ENCODE measurements around the gene APOC4.
"Not testable (repeated sequence)": the region's sequence is repeated elsewhere in the genome, so short reads cannot be mapped to it uniquely, and the experiment has no call there.

The APOC4 gene

DNA sequence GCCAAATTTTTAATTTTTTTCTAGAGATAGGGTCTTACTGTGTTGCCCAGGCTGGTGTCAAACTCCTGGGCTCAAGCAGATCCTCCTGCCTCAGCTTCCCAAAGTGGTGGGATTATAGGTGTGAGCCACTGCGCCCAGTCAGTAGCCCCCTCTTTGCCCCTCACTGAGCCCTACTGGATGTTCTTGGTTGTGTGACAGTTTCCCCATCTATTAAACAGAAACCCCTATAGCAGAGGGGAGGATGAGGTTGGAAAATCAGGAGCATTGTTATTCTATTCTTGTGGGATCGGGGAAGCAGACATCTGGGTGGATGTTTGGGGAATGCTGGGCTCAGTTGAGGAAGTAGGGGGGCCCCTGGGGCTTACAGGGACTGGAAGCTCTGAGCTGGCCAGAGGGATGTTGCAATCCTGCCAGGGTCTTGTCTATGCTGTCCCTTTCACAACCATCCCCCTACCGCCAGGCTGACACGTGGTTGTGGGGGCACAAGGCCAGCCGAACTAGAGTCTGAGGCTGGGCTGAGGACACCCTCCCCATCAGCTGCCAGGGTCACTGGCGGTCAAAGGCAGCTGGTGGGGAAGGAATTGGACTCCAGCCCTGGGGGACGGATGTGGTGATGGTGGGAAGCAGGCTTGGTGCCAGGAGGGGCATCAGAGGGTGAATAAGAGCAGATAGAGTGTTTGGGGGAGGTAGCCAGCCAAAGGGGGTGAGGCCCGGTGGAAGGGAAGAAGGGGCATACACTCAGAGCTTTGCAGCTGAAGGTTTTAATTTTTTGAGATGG, 16.7 kb upstream of the APOC4 start:
- Histone ChIP-seq H3K4me2 (ENCODE audit: low read length) (no peak overlapping the region), H3K9me3 (ENCODE audit: control insufficient read depth, insufficient read depth, low read length) (no peaks in the 10 kb centered on the region), H3K4me1 (ENCODE audit: control insufficient read depth, low read length) (no peaks in the 10 kb centered on the region), H3K4me3 (ENCODE audit: low read length) (no peak overlapping the region), H3K79me2 (ENCODE audit: control insufficient read depth, low read length) (no peaks in the 10 kb centered on the region), H4K20me1 (ENCODE audit: control insufficient read depth, insufficient read depth, low read depth, low read length) (no peaks in the 10 kb centered on the region), H3K9me2 (replicated peaks; ENCODE audit: control insufficient read depth, low read length) (no peaks in the 10 kb centered on the region), H3K27ac (ENCODE audit: low read depth, low read length) (no peak overlapping the region), H3K27me3 (ENCODE audit: control insufficient read depth, low read length) (peaks cover 26% of the 10 kb centered on the region), H3F3A (ENCODE audit: control insufficient read depth, insufficient read depth) (no peaks in the 10 kb centered on the region), H3K36me3 (ENCODE audit: control insufficient read depth, low read length) (no peaks in the 10 kb centered on the region)
- TF ChIP-seq EZH2phosphoT487 (IDR thresholded peaks at IDR 0.05; ENCODE audit: borderline replicate concordance, low read length): no peak
- TF ChIP-seq, protein P1, sequence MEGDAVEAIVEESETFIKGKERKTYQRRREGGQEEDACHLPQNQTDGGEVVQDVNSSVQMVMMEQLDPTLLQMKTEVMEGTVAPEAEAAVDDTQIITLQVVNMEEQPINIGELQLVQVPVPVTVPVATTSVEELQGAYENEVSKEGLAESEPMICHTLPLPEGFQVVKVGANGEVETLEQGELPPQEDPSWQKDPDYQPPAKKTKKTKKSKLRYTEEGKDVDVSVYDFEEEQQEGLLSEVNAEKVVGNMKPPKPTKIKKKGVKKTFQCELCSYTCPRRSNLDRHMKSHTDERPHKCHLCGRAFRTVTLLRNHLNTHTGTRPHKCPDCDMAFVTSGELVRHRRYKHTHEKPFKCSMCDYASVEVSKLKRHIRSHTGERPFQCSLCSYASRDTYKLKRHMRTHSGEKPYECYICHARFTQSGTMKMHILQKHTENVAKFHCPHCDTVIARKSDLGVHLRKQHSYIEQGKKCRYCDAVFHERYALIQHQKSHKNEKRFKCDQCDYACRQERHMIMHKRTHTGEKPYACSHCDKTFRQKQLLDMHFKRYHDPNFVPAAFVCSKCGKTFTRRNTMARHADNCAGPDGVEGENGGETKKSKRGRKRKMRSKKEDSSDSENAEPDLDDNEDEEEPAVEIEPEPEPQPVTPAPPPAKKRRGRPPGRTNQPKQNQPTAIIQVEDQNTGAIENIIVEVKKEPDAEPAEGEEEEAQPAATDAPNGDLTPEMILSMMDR (IDR thresholded peaks at IDR 0.05; ENCODE audit: low read depth, low read length, poor library complexity, severe bottlenecking): no peak

DNA sequence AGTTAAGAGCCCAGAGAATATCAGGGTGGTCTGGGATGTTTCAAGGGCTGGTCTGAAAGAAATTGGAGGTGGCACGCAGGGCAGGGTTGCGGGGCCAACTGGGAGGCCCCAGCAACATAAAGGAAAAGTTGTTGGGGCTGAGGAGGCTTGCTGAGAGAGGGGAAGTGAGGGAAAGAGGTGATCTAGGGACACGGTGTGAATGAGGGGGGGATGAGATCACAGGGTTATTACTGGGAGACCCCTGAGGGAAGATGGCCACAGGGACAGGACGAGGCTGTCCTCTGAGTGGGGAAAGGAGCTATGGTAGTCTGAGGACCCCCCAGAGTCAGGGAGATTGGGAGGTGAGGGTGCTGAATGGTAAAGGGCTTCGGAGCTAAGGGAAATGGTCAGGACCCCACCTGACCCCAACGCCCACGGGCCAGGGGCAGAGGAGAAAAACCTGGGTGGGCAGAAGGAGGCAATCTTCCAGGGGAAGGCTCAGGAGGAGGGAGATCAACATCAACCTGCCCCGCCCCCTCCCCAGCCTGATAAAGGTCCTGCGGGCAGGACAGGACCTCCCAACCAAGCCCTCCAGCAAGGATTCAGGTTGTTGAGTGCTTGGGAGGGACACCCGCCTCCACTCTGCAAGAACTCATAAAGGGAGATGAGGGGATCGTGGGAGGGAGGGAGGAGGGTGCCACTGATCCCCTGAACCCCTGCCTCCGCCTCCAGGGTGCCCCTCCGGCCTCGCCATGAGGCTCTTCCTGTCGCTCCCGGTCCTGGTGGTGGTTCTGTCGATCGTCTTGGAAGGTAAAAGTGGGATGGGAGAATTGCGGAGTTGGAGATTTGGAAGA, 15.6 kb upstream of the APOC4 start:
- H3K4me1 ChIP-seq (ENCODE audit: control insufficient read depth, low read length); H3K36me3 ChIP-seq (ENCODE audit: control insufficient read depth, low read length); H3K27ac ChIP-seq (ENCODE audit: low read depth, low read length); H3K79me2 ChIP-seq (ENCODE audit: control insufficient read depth, low read length); H3K4me2 ChIP-seq (ENCODE audit: low read length); H3K4me3 ChIP-seq (ENCODE audit: low read length); H4K20me1 ChIP-seq (ENCODE audit: control insufficient read depth, insufficient read depth, low read depth, low read length); H3K9me2 ChIP-seq (replicated peaks; ENCODE audit: control insufficient read depth, low read length); H3F3A ChIP-seq (ENCODE audit: control insufficient read depth, insufficient read depth); H3K9me3 ChIP-seq (ENCODE audit: control insufficient read depth, insufficient read depth, low read length): not testable (repeated sequence)
- peaks cover 26% of the 10 kb centered on the region for H3K27me3 ChIP-seq (ENCODE audit: control insufficient read depth, low read length)

DNA sequence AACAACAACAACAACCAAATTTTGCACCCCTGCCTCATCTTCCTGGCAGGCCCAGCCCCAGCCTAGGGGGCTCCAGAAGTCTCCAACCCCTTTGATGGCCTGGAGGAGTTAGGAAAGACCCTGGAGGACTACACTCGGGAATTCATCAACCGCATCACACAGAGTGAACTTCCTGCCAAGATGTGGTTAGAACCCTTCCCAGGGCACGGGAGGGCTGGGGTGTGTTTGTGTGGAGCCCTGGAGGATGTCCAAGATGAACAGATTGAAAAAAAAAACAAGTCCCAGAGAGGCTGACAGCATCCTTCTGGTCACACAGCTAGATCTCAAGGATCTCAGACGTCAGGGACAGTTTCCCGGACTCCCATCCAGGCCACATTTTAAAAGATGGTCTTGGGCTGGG, 14.3 kb upstream of the APOC4 start:
- H3K36me3 ChIP-seq (ENCODE audit: control insufficient read depth, low read length): no peaks in the 10 kb centered on the region
- H3K27ac ChIP-seq (ENCODE audit: low read depth, low read length): no peak overlapping the region
- H3K4me1 ChIP-seq (ENCODE audit: control insufficient read depth, low read length): no peaks in the 10 kb centered on the region
- no peak overlapping the region for H3K4me3 ChIP-seq (ENCODE audit: low read length)
- H4K20me1 ChIP-seq (ENCODE audit: control insufficient read depth, insufficient read depth, low read depth, low read length): no peaks in the 10 kb centered on the region
- H3K9me3 ChIP-seq (ENCODE audit: control insufficient read depth, insufficient read depth, low read length): no peaks in the 10 kb centered on the region
- no peaks in the 10 kb centered on the region for H3K9me2 ChIP-seq (replicated peaks; ENCODE audit: control insufficient read depth, low read length)
- H3F3A ChIP-seq (ENCODE audit: control insufficient read depth, insufficient read depth): no peaks in the 10 kb centered on the region
- TF ChIP-seq, protein P1 (IDR thresholded peaks at IDR 0.05; ENCODE audit: low read depth, low read length, poor library complexity, severe bottlenecking): no peak
- no peak for TF ChIP-seq EZH2phosphoT487 (IDR thresholded peaks at IDR 0.05; ENCODE audit: borderline replicate concordance, low read length)
- H3K79me2 ChIP-seq (ENCODE audit: control insufficient read depth, low read length): no peaks in the 10 kb centered on the region
- no peak overlapping the region for H3K4me2 ChIP-seq (ENCODE audit: low read length)
- peaks cover 26% of the 10 kb centered on the region for H3K27me3 ChIP-seq (ENCODE audit: control insufficient read depth, low read length)

DNA sequence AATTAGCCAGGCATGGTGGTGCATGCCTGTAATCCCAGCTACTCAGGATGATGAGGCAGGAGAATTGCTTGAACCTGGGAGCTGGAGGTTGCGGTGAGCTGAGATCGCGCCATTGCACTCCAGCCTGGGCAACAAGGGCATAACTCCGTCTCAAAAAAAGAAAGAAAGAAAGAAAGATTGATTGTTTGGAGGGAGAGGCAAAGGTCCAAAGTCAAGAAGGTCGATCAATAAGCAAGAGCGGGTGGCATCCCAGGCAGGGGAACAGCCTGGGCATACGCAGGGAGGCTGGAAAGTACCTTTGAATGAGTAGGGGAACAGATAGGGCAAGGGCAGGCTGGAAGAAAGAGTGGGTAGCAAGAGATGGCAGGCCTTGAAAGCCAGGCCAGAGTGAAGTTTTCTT, 11.9 kb upstream of the APOC4 start:
- no peaks in the 10 kb centered on the region for H3K36me3 ChIP-seq (ENCODE audit: control insufficient read depth, low read length)
- H3K4me2 ChIP-seq (ENCODE audit: low read length): no peak overlapping the region
- H3K9me2 ChIP-seq (replicated peaks; ENCODE audit: control insufficient read depth, low read length): no peaks in the 10 kb centered on the region
- H3K27ac ChIP-seq (ENCODE audit: low read depth, low read length): no peak overlapping the region
- no peak overlapping the region for H3K4me3 ChIP-seq (ENCODE audit: low read length)
- no peaks in the 10 kb centered on the region for H3F3A ChIP-seq (ENCODE audit: control insufficient read depth, insufficient read depth)
- H3K4me1 ChIP-seq (ENCODE audit: control insufficient read depth, low read length): no peaks in the 10 kb centered on the region
- H3K79me2 ChIP-seq (ENCODE audit: control insufficient read depth, low read length): no peaks in the 10 kb centered on the region
- H3K27me3 ChIP-seq (ENCODE audit: control insufficient read depth, low read length): peaks cover 15% of the 10 kb centered on the region
- TF ChIP-seq, protein P1 (IDR thresholded peaks at IDR 0.05; ENCODE audit: low read depth, low read length, poor library complexity, severe bottlenecking): no peak
- no peak for TF ChIP-seq EZH2phosphoT487 (IDR thresholded peaks at IDR 0.05; ENCODE audit: borderline replicate concordance, low read length)
- no peaks in the 10 kb centered on the region for H3K9me3 ChIP-seq (ENCODE audit: control insufficient read depth, insufficient read depth, low read length)
- H4K20me1 ChIP-seq (ENCODE audit: control insufficient read depth, insufficient read depth, low read depth, low read length): no peaks in the 10 kb centered on the region
